ENCODE results near the gene ERC2.

ERC2 gene

GRCh38 chr3:55661571-55661970, 806.7 kb downstream of the ERC2 start:
- Mint-ChIP-seq H3K4me1 (ENCODE audit: low read depth) (no peaks in the 10 kb centered on the region), H3K27ac (no peak overlapping the region), H3K27me3 (peaks cover 19% of the 10 kb centered on the region), H3K4me3 (no peak overlapping the region), H3K36me3 (ENCODE audit: low read depth) (no peaks in the 10 kb centered on the region), H3K9me3 (no peaks in the 10 kb centered on the region)
- intact Hi-C loops (cut with micrococcal nuclease), result no loop called here

GRCh38 chr3:55661141-55661540, 807.1 kb downstream of the ERC2 start:
- Mint-ChIP-seq H3K27ac (no peak overlapping the region), H3K4me3 (no peak overlapping the region), H3K27me3 (peaks cover 18% of the 10 kb centered on the region), H3K36me3 (ENCODE audit: low read depth) (no peaks in the 10 kb centered on the region), H3K4me1 (ENCODE audit: low read depth) (no peaks in the 10 kb centered on the region), H3K9me3 (no peaks in the 10 kb centered on the region)
- intact Hi-C loops (cut with micrococcal nuclease), result no loop called here

- Mint-ChIP-seq H3K36me3 (ENCODE audit: low read depth) (no peaks in the 10 kb centered on the region), H3K4me3 (no peak overlapping the region), H3K27ac (no peak overlapping the region), H3K9me3 (no peaks in the 10 kb centered on the region), H3K27me3 (peaks cover 17% of the 10 kb centered on the region), H3K4me1 (ENCODE audit: low read depth) (no peaks in the 10 kb centered on the region)
- intact Hi-C loops (cut with micrococcal nuclease), result no loop called here
Observed at GRCh38 chr3:55660642-55661041, 807.6 kb downstream of the ERC2 start.

GRCh38 chr3:55659701-55660100, 808.6 kb downstream of the ERC2 start:
- H3K36me3 Mint-ChIP-seq (ENCODE audit: low read depth), result no peaks in the 10 kb centered on the region
- H3K4me3 Mint-ChIP-seq, result no peak overlapping the region
- intact Hi-C loops (cut with micrococcal nuclease), result no loop called here
- H3K27ac Mint-ChIP-seq, result no peak overlapping the region
- H3K27me3 Mint-ChIP-seq, result peaks cover 15% of the 10 kb centered on the region
- H3K4me1 Mint-ChIP-seq (ENCODE audit: low read depth), result peaks cover under 1% of the 10 kb centered on the region
- H3K9me3 Mint-ChIP-seq, result no peaks in the 10 kb centered on the region

- Mint-ChIP-seq H3K4me3 (no peak overlapping the region), H3K9me3 (no peaks in the 10 kb centered on the region), H3K36me3 (ENCODE audit: low read depth) (no peaks in the 10 kb centered on the region), H3K27ac (no peak overlapping the region), H3K27me3 (peaks cover 15% of the 10 kb centered on the region), H3K4me1 (ENCODE audit: low read depth) (peaks cover 8% of the 10 kb centered on the region)
- intact Hi-C loops (cut with micrococcal nuclease), result no loop called here
Observed at GRCh38 chr3:55658690-55659562, 809.3 kb downstream of the ERC2 start.

- peaks cover 18% of the 10 kb centered on the region for H3K27me3 Mint-ChIP-seq
- H3K4me3 Mint-ChIP-seq, result no peak overlapping the region
- H3K4me1 Mint-ChIP-seq (ENCODE audit: low read depth), result peaks cover 11% of the 10 kb centered on the region
- no peaks in the 10 kb centered on the region for H3K9me3 Mint-ChIP-seq
- no peak overlapping the region for H3K27ac Mint-ChIP-seq
- H3K36me3 Mint-ChIP-seq (ENCODE audit: low read depth), result no peaks in the 10 kb centered on the region
- intact Hi-C loops (cut with micrococcal nuclease), result no loop called here
Observed at GRCh38 chr3:55658270-55658669, 810.0 kb downstream of the ERC2 start.

GRCh38 chr3:55655544-55655943, 812.7 kb downstream of the ERC2 start:
- intact Hi-C loops (cut with micrococcal nuclease), result no loop called here
- Mint-ChIP-seq H3K4me1 (ENCODE audit: low read depth) (peaks cover 11% of the 10 kb centered on the region), H3K27ac (no peak overlapping the region), H3K27me3 (peaks cover 15% of the 10 kb centered on the region), H3K4me3 (no peak overlapping the region), H3K36me3 (ENCODE audit: low read depth) (no peaks in the 10 kb centered on the region), H3K9me3 (no peaks in the 10 kb centered on the region)

GRCh38 chr3:55654123-55654760, 814.0 kb downstream of the ERC2 start:
- H3K27ac Mint-ChIP-seq, result no peak overlapping the region
- H3K27me3 Mint-ChIP-seq, result peaks cover 16% of the 10 kb centered on the region
- H3K36me3 Mint-ChIP-seq (ENCODE audit: low read depth), result no peaks in the 10 kb centered on the region
- H3K4me1 Mint-ChIP-seq (ENCODE audit: low read depth), result peaks cover 11% of the 10 kb centered on the region
- intact Hi-C loops (cut with micrococcal nuclease), result no loop called here
- H3K9me3 Mint-ChIP-seq, result no peaks in the 10 kb centered on the region
- H3K4me3 Mint-ChIP-seq, result no peak overlapping the region

GRCh38 chr3:55651011-55651410, 817.3 kb downstream of the ERC2 start:
- Mint-ChIP-seq H3K36me3 (ENCODE audit: low read depth) (no peaks in the 10 kb centered on the region), H3K4me3 (no peak overlapping the region), H3K9me3 (no peaks in the 10 kb centered on the region), H3K27ac (no peak overlapping the region), H3K27me3 (peaks cover 28% of the 10 kb centered on the region), H3K4me1 (ENCODE audit: low read depth) (peaks cover 16% of the 10 kb centered on the region)
- intact Hi-C loops (cut with micrococcal nuclease), result no loop called here

- H3K4me1 Mint-ChIP-seq (ENCODE audit: low read depth), result peaks cover 16% of the 10 kb centered on the region
- H3K9me3 Mint-ChIP-seq, result no peaks in the 10 kb centered on the region
- H3K4me3 Mint-ChIP-seq, result no peak overlapping the region
- H3K36me3 Mint-ChIP-seq (ENCODE audit: low read depth), result no peaks in the 10 kb centered on the region
- peaks cover 31% of the 10 kb centered on the region for H3K27me3 Mint-ChIP-seq
- intact Hi-C loops (cut with micrococcal nuclease), result no loop called here
- no peak overlapping the region for H3K27ac Mint-ChIP-seq
Observed at GRCh38 chr3:55650011-55650410, 818.3 kb downstream of the ERC2 start.

- Mint-ChIP-seq H3K4me1 (ENCODE audit: low read depth) (peaks cover 15% of the 10 kb centered on the region), H3K36me3 (ENCODE audit: low read depth) (no peaks in the 10 kb centered on the region), H3K27ac (no peak overlapping the region), H3K27me3 (peaks cover 34% of the 10 kb centered on the region), H3K9me3 (no peaks in the 10 kb centered on the region), H3K4me3 (no peak overlapping the region)
- intact Hi-C loops (cut with micrococcal nuclease), result no loop called here
Observed at GRCh38 chr3:55649554-55649953, 818.7 kb downstream of the ERC2 start.

- Mint-ChIP-seq H3K36me3 (ENCODE audit: low read depth) (no peaks in the 10 kb centered on the region), H3K4me1 (ENCODE audit: low read depth) (peaks cover 7% of the 10 kb centered on the region), H3K27me3 (peaks cover 35% of the 10 kb centered on the region), H3K27ac (no peak overlapping the region), H3K4me3 (no peak overlapping the region), H3K9me3 (no peaks in the 10 kb centered on the region)
- intact Hi-C loops (cut with micrococcal nuclease), result no loop called here
Observed at GRCh38 chr3:55648591-55649318, 819.5 kb downstream of the ERC2 start.

GRCh38 chr3:55647670-55648069, 820.6 kb downstream of the ERC2 start:
- Mint-ChIP-seq H3K27ac (no peak overlapping the region), H3K27me3 (peaks cover 35% of the 10 kb centered on the region), H3K9me3 (no peaks in the 10 kb centered on the region), H3K4me1 (ENCODE audit: low read depth) (peaks cover 5% of the 10 kb centered on the region), H3K4me3 (no peak overlapping the region), H3K36me3 (ENCODE audit: low read depth) (no peaks in the 10 kb centered on the region)
- intact Hi-C loops (cut with micrococcal nuclease), result no loop called here

GRCh38 chr3:55647063-55647462, 821.2 kb downstream of the ERC2 start:
- intact Hi-C loops (cut with micrococcal nuclease), result no loop called here
- Mint-ChIP-seq H3K4me3 (no peak overlapping the region), H3K4me1 (ENCODE audit: low read depth) (peaks cover 5% of the 10 kb centered on the region), H3K9me3 (no peaks in the 10 kb centered on the region), H3K27ac (no peak overlapping the region), H3K27me3 (peaks cover 35% of the 10 kb centered on the region), H3K36me3 (ENCODE audit: low read depth) (no peaks in the 10 kb centered on the region)
